Testis (tissue), 3 donors: ENCODE results near the gene CDC25B. TPM values are rescaled to one million over a fixed set of nuclear protein-coding genes. Genes with fewer than 3 reads are reported as not detected.

ENCODE experiments used
- DNase-seq: peaks from one replicate; pipeline ENCODE4 v3.0.0-alpha.2; 2019
- H3K27ac ChIP-seq, 2 donors: fragments of 200-600 bp; sonication (generic); one replicate each; pipeline ENCODE4 v1.5.1; 2019
- H3K27me3 ChIP-seq: fragments of 200-600 bp; sonication (generic); one replicate; pipeline ENCODE4 v1.5.1; 2019
- H3K36me3 ChIP-seq: fragments of 200-600 bp; sonication (generic); one replicate; pipeline ENCODE4 v1.5.1; 2017; ENCODE audit warnings: low read depth; ENCODE audit errors: missing control alignments
- H3K4me1 ChIP-seq: fragments of 200-600 bp; sonication (generic); one replicate; pipeline ENCODE4 v1.5.1; 2019
- H3K4me3 ChIP-seq, 2 donors: fragments of 200-600 bp; sonication (generic); one replicate each; pipeline ENCODE4 v1.5.1; 2017 to 2019
- H3K9me3 ChIP-seq: fragments of 200-600 bp; sonication (generic); one replicate; pipeline ENCODE4 v1.5.1; 2017
- CTCF ChIP-seq, 3 experiments: fragments of 450-650 bp in 2 of 3; fragments of 200-600 bp in 1 of 3; sonication (generic) in 1 of 3; IDR thresholded peaks; one replicate each; pipeline ENCODE4 v1.5.1; 2016 to 2019; ENCODE audit warnings: antibody characterized with exemption in 3 of 3, mild to moderate bottlenecking in 2 of 3, moderate library complexity in 1 of 3
- POLR2A ChIP-seq: fragments of 450-650 bp; IDR thresholded peaks from one replicate; pipeline ENCODE4 v1.6.1; 2017; ENCODE audit warnings: antibody characterized with exemption, mild to moderate bottlenecking, moderate library complexity
- WGBS, 2 donors: methylation state at CpG; one replicate each; pipeline ENCODE4 v1.1.5; 2018; 5-methylcytosine and 5-hydroxymethylcytosine counted together
- intact Hi-C: fragments of 100-400 bp; cut with DNase I; formaldehyde crosslinking; loops from one replicate; pipeline ENCODE4 v1.15.1; 2023; ENCODE audit warnings: low total_unique reads
- polyA plus RNA-seq: library from polyadenylated mRNA; stranded (reverse); fragments of 350-450 nt; fragmentation: Illumina TruSeq; extraction: RNeasy Lipid Tissue Mini Kit (QIAGEN cat#74804); gene quantifications from one replicate; pipeline ENCODE4 v1.2.3, GENCODE V29; 2014; ENCODE audit warnings: low read depth, low replicate concordance; ENCODE audit not compliant: insufficient read depth
- total RNA-seq, 2 donors: library from RNA; depleted of rRNA; stranded (reverse); fragments of >200 nt; gene quantifications; one replicate each; pipeline ENCODE4 v1.2.3, GENCODE V29; 2016

CDC25B gene
- total and polyA plus RNA-seq, 3 donors from 2014 or later: 14.4 to 45.6 (median 25.4) TPM

GRCh38 chr20:3818155-3819151, 22.3 kb downstream of the CDC25B start:
- no peaks in the 10 kb centered on the region for H3K9me3 ChIP-seq
- intact Hi-C loops: no loop called here
- no peaks in the 10 kb centered on the region for H3K27me3 ChIP-seq
- 76 to 81% methylated on average over 4 to 8 of the region's 8 CpGs for WGBS, 2 donors
- TF ChIP-seq POLR2A (no peak), CTCF (IDR thresholded peaks at IDR 0.05) (peak; percentile 55 to 74 (median 57))
- peaks cover 22% of the 10 kb centered on the region for H3K4me1 ChIP-seq
- H3K36me3 ChIP-seq: no peaks in the 10 kb centered on the region
- H3K4me3 ChIP-seq: no peak overlapping the region
- DNase-seq: peak; percentile 86
- H3K27ac ChIP-seq: peak overlapping the region; percentile 99

- TF ChIP-seq POLR2A (no peak), CTCF (IDR thresholded peaks at IDR 0.05) (no peak)
- no peaks in the 10 kb centered on the region for H3K36me3 ChIP-seq
- no peaks in the 10 kb centered on the region for H3K27me3 ChIP-seq
- intact Hi-C loops: loop anchor here (2.0 kb wide), 1 partner anchor 33 kb away; the partner anchor contains the start of gene CENPB
- peak overlapping the region; percentile 67 to 85 for H3K4me3 ChIP-seq
- DNase-seq: no peak
- H3K4me1 ChIP-seq: peaks cover 22% of the 10 kb centered on the region
- peak overlapping the region; percentile 99 for H3K27ac ChIP-seq
- H3K9me3 ChIP-seq: no peaks in the 10 kb centered on the region
- WGBS, 2 donors: 43 to 60% methylated on average over 20 of the region's 20 CpGs
These were observed 23.4 kb downstream of the CDC25B start for GRCh38 chr20:3819411-3820047.

GRCh38 chr20:3820048-3820900, 24.2 kb downstream of the CDC25B start, which contains the start of gene AP5S1:
AP5S1 (plus strand) TSS chr20:3820547; CDS start chr20:3822118, 1,571 bp downstream.
- no peaks in the 10 kb centered on the region for H3K27me3 ChIP-seq
- peak; percentile 99 for DNase-seq
- H3K27ac ChIP-seq: peak within 1 kb of the TSS; percentile 99
- no peaks in the 10 kb centered on the region for H3K9me3 ChIP-seq
- 1% methylated on average over 22 to 61 of the region's 96 CpGs for WGBS, 2 donors
- H3K4me1 ChIP-seq: peaks cover 22% of the 10 kb centered on the region
- H3K36me3 ChIP-seq: no peaks in the 10 kb centered on the region
- TF ChIP-seq POLR2A (peak; percentile 24), CTCF (IDR thresholded peaks at IDR 0.05) (peak; percentile 98 to 99 (median 99))
- H3K4me3 ChIP-seq: peak within 1 kb of the TSS; percentile 67 to 85
- intact Hi-C loops: loop anchor here (2.0 kb wide), 1 partner anchor 33 kb away; the partner anchor contains the start of gene CENPB

GRCh38 chr20:3820901-3821727, 25.0 kb downstream of the CDC25B start:
- peak overlapping the region; percentile 67 to 85 for H3K4me3 ChIP-seq
- H3K27me3 ChIP-seq: no peaks in the 10 kb centered on the region
- DNase-seq: no peak
- H3K9me3 ChIP-seq: no peaks in the 10 kb centered on the region
- intact Hi-C loops: loop anchor here (2.0 kb wide), 1 partner anchor 34 kb away; the partner anchor contains the start of gene CENPB
- 29 to 31% methylated on average over 20 of the region's 20 CpGs for WGBS, 2 donors
- peaks cover 22% of the 10 kb centered on the region for H3K4me1 ChIP-seq
- no peaks in the 10 kb centered on the region for H3K36me3 ChIP-seq
- TF ChIP-seq POLR2A (no peak), CTCF (IDR thresholded peaks at IDR 0.05) (no peak)
- peak overlapping the region; percentile 99 for H3K27ac ChIP-seq
